Measurements from ENCODE around the gene CHST11.

Gene CHST11

GRCh38 chr12:104486363-104486750, 29.6 kb downstream of the CHST11 start:
- no peaks in the 10 kb centered on the region for H4K20me1 ChIP-seq (ENCODE audit: low read depth, low read length)
- no peak for TF ChIP-seq CTCF (IDR thresholded peaks at IDR 0.05; ENCODE audit: insufficient read depth, low read length, poor library complexity, severe bottlenecking)
- no peak overlapping the region for H3K9ac ChIP-seq (ENCODE audit: low read length)
- H3K27ac ChIP-seq (ENCODE audit: low read depth, low read length): no peak overlapping the region
- H3K36me3 ChIP-seq (ENCODE audit: low read length): no peaks in the 10 kb centered on the region
- no peaks in the 10 kb centered on the region for H3K79me2 ChIP-seq (ENCODE audit: insufficient read depth, low read length)
- H3K9me2 ChIP-seq (replicated peaks; ENCODE audit: insufficient read depth, low read length): no peaks in the 10 kb centered on the region
- no peaks in the 10 kb centered on the region for H3F3A ChIP-seq (ENCODE audit: insufficient read depth)
- H3K27me3 ChIP-seq (ENCODE audit: low read length): no peaks in the 10 kb centered on the region
- H3K9me3 ChIP-seq (ENCODE audit: insufficient read depth, low read length): no peaks in the 10 kb centered on the region
- no peak overlapping the region for H3K4me3 ChIP-seq (ENCODE audit: insufficient read depth, low read length, poor library complexity, severe bottlenecking)
- H2AFZ ChIP-seq (ENCODE audit: low read depth, low read length, severe bottlenecking): no peak overlapping the region
- H3K4me2 ChIP-seq (ENCODE audit: low read depth, low read length, poor library complexity, severe bottlenecking): no peak overlapping the region

GRCh38 chr12:104486943-104487819, 30.4 kb downstream of the CHST11 start:
- no peaks in the 10 kb centered on the region for H3K27me3 ChIP-seq (ENCODE audit: low read length)
- H3K9me3 ChIP-seq (ENCODE audit: insufficient read depth, low read length): no peaks in the 10 kb centered on the region
- H3K4me2 ChIP-seq (ENCODE audit: low read depth, low read length, poor library complexity, severe bottlenecking): no peak overlapping the region
- H2AFZ ChIP-seq (ENCODE audit: low read depth, low read length, severe bottlenecking): no peak overlapping the region
- no peak for TF ChIP-seq EZH2phosphoT487 (conservative IDR thresholded peaks at IDR 0.05; ENCODE audit: low read length)
- no peak for TF ChIP-seq CTCF (IDR thresholded peaks at IDR 0.05; ENCODE audit: insufficient read depth, low read length, poor library complexity, severe bottlenecking)
- no peaks in the 10 kb centered on the region for H3F3A ChIP-seq (ENCODE audit: insufficient read depth)
- H4K20me1 ChIP-seq (ENCODE audit: low read depth, low read length): no peaks in the 10 kb centered on the region
- no peak overlapping the region for H3K27ac ChIP-seq (ENCODE audit: low read depth, low read length)
- H3K79me2 ChIP-seq (ENCODE audit: insufficient read depth, low read length): no peaks in the 10 kb centered on the region
- H3K9ac ChIP-seq (ENCODE audit: low read length): no peak overlapping the region
- H3K9me2 ChIP-seq (replicated peaks; ENCODE audit: insufficient read depth, low read length): no peaks in the 10 kb centered on the region
- no peaks in the 10 kb centered on the region for H3K36me3 ChIP-seq (ENCODE audit: low read length)
- H3K4me3 ChIP-seq (ENCODE audit: insufficient read depth, low read length, poor library complexity, severe bottlenecking): no peak overlapping the region

GRCh38 chr12:104488374-104488773, 31.6 kb downstream of the CHST11 start:
- Histone ChIP-seq H3F3A (ENCODE audit: insufficient read depth) (no peaks in the 10 kb centered on the region), H2AFZ (ENCODE audit: low read depth, low read length, severe bottlenecking) (no peak overlapping the region), H3K36me3 (ENCODE audit: low read length) (no peaks in the 10 kb centered on the region), H3K9me2 (replicated peaks; ENCODE audit: insufficient read depth, low read length) (no peaks in the 10 kb centered on the region), H3K4me3 (ENCODE audit: insufficient read depth, low read length, poor library complexity, severe bottlenecking) (no peak overlapping the region), H3K27me3 (ENCODE audit: low read length) (no peaks in the 10 kb centered on the region), H3K4me2 (ENCODE audit: low read depth, low read length, poor library complexity, severe bottlenecking) (no peak overlapping the region), H3K9ac (ENCODE audit: low read length) (no peak overlapping the region), H4K20me1 (ENCODE audit: low read depth, low read length) (no peaks in the 10 kb centered on the region), H3K27ac (ENCODE audit: low read depth, low read length) (no peak overlapping the region), H3K79me2 (ENCODE audit: insufficient read depth, low read length) (no peaks in the 10 kb centered on the region), H3K9me3 (ENCODE audit: insufficient read depth, low read length) (no peaks in the 10 kb centered on the region)
- TF ChIP-seq CTCF (IDR thresholded peaks at IDR 0.05; ENCODE audit: insufficient read depth, low read length, poor library complexity, severe bottlenecking) (no peak), EZH2phosphoT487 (conservative IDR thresholded peaks at IDR 0.05; ENCODE audit: low read length) (no peak)
